ENCODE measurements around the gene TMEM273.

TMEM273 gene, protein sequence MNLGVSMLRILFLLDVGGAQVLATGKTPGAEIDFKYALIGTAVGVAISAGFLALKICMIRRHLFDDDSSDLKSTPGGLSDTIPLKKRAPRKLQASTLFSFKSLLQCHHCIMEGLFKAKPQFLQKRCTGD

GRCh38 chr10:49187950-49188761, at the start of gene TMEM273:
Gene TMEM273 (minus strand): TSS chr10:49188391. CDS start chr10:49188336, 55 bp downstream.
- DNase-seq (ENCODE audit: low spot score), result peak; percentile 89

DNA sequence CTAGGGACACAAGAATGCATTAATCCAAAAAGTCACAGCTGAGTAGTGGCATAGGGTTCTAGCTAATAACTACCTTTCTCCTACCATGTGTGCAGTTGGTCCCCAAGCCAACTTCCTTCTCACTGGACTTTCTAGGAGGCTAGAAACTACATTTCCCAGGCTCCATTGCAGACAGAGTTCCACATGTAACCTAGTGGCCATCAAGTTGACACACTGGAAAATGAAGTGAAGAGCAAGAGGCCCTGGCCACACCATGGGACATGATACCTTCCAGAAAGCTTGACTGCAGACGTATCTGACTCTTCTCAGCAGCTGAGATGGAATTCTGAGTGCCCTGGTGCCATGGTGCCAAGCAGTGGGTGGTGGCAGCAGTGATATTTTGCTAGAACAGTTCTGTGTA, 49.8 kb upstream of the TMEM273 start:
- DNase-seq (ENCODE audit: low spot score), result no peak

GRCh38 chr10:49235392-49235791, 47.2 kb upstream of the TMEM273 start:
- DNase-seq (ENCODE audit: low spot score), result no peak

- no peak for DNase-seq (ENCODE audit: low spot score)
Measured at GRCh38 chr10:49231086-49231820, 43.1 kb upstream of the TMEM273 start.

DNA sequence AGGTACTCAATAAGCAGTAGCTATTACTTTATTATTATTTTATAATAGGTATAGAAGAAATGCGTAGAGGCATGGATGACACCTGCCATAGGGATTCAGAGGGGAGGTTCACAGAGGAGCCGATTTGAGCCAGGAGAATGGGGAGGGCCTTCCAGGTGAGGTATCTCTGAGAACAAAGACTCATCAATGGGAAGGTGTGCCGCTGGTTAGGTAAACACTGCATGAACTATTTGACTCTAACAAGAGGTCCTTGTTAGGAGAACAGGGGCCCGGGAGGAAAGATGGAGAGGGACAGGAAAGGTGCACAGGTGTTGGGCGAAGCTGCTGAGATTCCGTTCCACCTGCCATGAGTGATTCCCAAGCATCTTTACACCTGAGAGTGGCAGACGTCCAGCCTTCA, 41.8 kb upstream of the TMEM273 start:
- DNase-seq (ENCODE audit: low spot score), result no peak

DNA sequence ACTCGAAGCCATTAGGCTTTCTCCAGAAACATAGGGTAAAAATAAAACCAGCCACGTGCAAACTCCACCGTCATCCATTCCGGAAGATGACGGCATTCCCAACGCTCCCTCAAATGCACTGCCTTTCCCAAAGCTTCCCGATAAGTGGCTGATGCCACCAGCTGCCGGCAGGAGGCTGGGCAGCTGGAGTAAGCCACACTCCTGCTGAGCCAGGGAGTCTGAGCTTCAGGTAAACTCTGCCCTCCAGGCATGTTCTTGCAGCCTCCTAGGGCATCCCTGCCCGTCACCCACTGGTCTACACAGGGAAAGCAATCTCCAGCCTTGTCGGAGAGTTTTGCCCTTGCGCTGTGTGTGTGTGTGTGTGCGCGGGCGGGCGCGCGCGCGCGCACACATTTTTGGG, 40.5 kb upstream of the TMEM273 start:
- no peak for DNase-seq (ENCODE audit: low spot score)

DNA sequence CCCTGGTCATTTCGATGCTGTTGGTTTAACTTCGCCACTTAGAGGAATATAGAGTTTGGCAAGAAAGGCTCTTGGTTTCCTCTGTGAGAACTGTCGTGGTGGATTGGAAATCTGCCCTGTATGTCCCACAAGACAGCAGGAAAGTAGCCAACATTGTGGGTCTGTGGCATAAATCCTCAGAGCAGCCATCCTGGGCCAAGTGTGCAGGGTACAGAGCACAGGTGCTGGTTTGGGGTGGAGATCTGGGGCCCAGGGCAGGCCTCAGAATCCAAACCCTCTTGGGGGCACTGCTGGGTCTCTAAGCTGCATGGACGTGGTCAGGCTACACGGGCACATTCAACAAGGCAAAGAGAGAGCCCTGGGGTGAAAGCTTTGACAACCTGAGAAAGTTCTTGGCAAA, 39.2 kb upstream of the TMEM273 start:
- DNase-seq (ENCODE audit: low spot score), result no peak

GRCh38 chr10:49226594-49226993, 38.4 kb upstream of the TMEM273 start:
- no peak for DNase-seq (ENCODE audit: low spot score)

- no peak for DNase-seq (ENCODE audit: low spot score)
Measured at GRCh38 chr10:49225218-49225876, 37.2 kb upstream of the TMEM273 start.

DNA sequence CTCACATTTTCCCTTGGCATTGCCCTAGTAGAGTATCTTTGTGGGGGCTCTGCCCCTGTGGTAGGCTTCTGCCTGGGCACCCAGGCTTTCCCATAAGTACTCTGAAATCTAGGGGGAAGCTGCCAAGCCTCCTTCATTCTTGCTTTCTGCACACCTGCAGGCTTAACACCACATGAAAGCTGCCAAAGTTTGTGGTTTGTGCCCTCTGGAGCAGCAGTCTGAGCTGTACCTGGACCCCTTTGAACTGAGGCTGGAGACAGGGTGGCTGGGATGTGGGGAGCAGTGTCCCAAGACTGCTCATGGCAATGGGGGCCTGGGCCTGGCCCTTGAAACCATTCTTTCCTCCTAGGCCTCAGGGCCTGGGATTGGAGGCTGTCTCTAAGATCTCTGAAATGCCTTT, 35.0 kb upstream of the TMEM273 start:
- no peak for DNase-seq (ENCODE audit: low spot score)

DNA sequence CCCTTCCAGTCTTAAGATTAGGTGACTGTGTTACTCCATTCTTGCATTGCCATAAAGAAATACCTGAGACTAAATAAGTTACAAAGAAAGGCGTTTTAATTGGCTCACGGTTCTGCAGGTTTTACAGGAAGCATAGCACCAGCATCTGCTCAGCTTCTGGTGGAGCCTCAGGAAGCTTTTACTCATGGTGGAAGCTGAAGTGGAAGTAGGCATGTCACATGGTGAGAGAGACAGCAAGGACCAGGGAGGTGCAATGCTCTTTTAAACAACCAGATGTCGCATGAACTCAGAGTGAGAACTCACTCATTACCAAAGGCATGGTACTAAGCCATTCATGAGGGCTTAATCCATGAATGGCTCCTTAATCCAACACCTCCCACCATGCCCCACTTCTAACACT, 34.0 kb upstream of the TMEM273 start:
- DNase-seq (ENCODE audit: low spot score), result no peak

DNA sequence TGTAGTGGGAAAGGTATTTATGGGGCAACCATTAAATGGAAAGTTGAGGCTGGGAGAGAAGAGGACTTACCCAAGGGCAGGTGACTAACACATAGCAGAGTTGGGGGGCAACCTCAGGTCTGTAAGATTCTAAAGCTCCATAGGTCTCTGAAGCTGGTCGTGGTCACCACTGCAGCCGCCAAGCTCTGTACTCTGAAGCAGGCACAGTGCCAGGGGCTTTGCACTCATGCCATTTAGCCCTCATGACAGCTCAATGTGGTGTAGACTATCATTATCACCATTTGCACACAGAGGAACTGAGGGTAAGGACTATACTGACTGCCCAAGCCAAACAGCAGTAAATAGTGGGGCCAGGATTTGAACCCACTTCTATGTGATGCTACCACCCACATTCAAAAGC, 32.5 kb upstream of the TMEM273 start:
- DNase-seq (ENCODE audit: low spot score), result no peak

GRCh38 chr10:49220031-49220430, 31.8 kb upstream of the TMEM273 start:
- no peak for DNase-seq (ENCODE audit: low spot score)

DNA sequence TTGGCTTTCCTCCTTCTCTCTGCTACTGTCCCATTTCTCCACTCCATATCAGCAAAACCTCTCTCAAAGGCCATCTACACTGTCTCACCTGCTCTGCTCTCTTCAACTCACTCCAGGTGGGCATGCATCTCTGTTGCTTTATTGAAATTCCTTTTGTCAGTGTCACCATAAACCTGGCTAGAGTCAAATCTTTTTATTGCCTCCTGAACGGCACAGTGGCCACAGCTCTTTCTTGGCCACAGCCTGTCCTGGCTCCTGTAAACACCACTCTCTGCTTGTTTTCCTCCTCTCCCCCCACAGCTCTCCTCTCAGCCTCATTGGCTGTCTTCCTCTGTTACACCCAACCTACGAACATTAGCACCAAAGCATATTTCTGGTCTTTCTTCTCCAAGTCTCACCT, 31.1 kb upstream of the TMEM273 start:
- DNase-seq (ENCODE audit: low spot score), result no peak

GRCh38 chr10:49218480-49218879, 30.3 kb upstream of the TMEM273 start:
- DNase-seq (ENCODE audit: low spot score), result no peak

GRCh38 chr10:49217645-49218044, 29.5 kb upstream of the TMEM273 start:
- DNase-seq (ENCODE audit: low spot score), result no peak

- DNase-seq (ENCODE audit: low spot score), result no peak
Measured at GRCh38 chr10:49213211-49213610, 25.0 kb upstream of the TMEM273 start.

DNA sequence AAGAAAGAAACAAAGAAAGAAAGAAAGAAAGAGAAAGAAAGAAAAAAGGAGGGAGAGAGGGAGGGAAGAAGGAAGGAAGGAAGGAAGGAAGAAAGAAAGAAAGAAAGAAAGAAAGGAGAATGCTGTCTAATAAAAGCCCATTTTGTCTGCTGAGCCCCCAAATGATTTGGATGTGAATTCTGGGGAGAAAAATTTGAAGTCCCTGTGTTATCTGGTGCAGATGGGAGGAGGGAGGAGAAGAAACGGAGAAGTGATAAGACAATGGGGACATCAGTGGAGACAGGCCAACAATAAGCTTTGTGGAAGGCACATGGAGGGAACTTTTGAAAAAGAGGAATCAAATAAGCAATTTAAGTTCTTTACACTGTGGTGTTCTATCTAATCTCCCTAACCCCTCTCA, 24.6 kb upstream of the TMEM273 start:
- DNase-seq (ENCODE audit: low spot score), result no peak

DNA sequence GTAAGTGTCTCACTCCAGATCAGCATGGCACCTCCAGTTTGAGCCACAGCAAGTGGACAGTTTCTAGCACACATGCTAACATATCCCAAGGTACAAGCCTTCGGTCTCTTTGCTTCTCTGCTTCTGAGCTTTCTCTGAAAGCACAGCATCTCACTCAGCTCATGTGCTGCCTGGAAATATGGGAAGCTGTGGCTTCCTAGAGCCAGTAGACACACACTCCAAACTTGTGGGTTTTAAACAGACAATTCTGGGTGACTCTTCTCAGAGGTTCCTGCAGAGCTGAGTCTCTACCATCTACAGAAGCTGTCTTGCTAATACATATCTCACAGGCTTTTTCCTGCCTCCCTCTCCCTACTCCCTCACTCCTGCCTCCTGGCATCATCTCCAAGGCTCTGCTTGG, 23.9 kb upstream of the TMEM273 start:
- no peak for DNase-seq (ENCODE audit: low spot score)

- no peak for DNase-seq (ENCODE audit: low spot score)
Measured at GRCh38 chr10:49208996-49209395, 20.8 kb upstream of the TMEM273 start.

- peak; percentile 48 for DNase-seq (ENCODE audit: low spot score)
Measured at GRCh38 chr10:49207936-49208487, 19.8 kb upstream of the TMEM273 start.

- no peak for DNase-seq (ENCODE audit: low spot score)
Measured at GRCh38 chr10:49207113-49207512, 18.9 kb upstream of the TMEM273 start.

Measured in putamen (tissue), 1 donor.